GM18907 (cell line): ENCODE measurements around the gene N4BP2L2.

ENCODE experiments used
- ATAC-seq: cut with Tn5 transposase; IDR thresholded peaks from one replicate; pipeline ENCODE4 v1.9.1; 2021; ENCODE audit warnings: mild to moderate bottlenecking, moderate library complexity; ENCODE audit not compliant: unreplicated experiment

The N4BP2L2 gene

DNA sequence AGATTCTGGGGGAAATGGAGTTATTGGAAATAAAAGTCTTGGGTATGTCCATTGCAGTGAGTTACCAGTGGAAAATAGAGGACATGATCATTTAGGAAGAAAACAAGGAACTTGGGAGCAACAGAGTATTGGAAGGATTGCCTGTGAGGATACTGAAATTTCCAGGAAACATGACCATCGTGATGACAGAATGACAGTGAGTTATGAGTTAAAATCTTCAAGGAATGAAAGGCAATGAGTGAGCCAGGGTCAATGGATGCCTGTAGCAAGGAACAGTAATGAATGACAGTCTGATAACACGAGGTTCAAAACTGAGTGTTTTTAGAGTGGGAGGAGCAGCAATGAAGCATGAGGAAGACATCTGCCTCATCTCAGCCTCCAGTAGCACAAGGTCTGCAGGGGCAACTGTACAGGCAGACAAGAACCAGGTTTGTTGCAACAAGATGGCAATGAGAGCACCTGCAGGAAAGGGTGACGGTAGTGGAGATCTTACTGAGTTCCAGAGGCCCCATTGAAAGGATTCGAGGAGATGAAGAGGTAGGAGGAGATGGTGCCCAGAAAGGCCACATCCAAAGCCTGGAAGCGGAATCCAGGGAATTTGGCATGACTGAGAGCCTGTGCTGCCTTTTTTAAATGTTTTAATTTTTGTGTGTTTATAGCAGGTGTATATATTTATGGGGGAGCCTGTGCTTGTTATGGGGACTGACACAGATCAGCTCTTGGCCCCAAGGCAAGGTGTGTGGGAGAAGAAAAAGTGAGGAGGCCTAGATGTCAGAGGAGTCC is 154.6 kb downstream of the N4BP2L2 start:
- no peak for ATAC-seq
